ENCODE results near the gene FOXC2. TPM values are rescaled to one million over a fixed set of nuclear protein-coding genes. Genes with fewer than 3 reads are reported as not detected.
A peak's percentile ranks its signal among the peaks of the same experiment; 100 is the strongest.

Gene FOXC2
- 0.41 TPM for total RNA-seq

- FAIRE-seq (no peak), DNase-seq (ENCODE audit: low spot score in 2 of 2) (peak; percentile 65 to 66)
These were observed at the start of gene FOXC2 for GRCh38 chr16:86566601-86566965. TSS of gene FOXC2 (plus strand) at chr16:86566829. CDS start at chr16:86567336, 507 bp downstream.

- DNase-seq (ENCODE audit: low spot score in 2 of 2) (no peak), FAIRE-seq (no peak)
These were observed 49.6 kb upstream of the FOXC2 start for GRCh38 chr16:86517033-86517432.

- FAIRE-seq (no peak), DNase-seq (ENCODE audit: low spot score in 2 of 2) (peak; percentile 79 to 83)
These were observed 48.9 kb upstream of the FOXC2 start for GRCh38 chr16:86517652-86518258.

- no peak for DNase-seq (ENCODE audit: low spot score in 2 of 2)
- FAIRE-seq = no peak
These were observed 47.5 kb upstream of the FOXC2 start for GRCh38 chr16:86519007-86519648.

GRCh38 chr16:86519649-86520316 is 46.8 kb upstream of the FOXC2 start:
- DNase-seq (ENCODE audit: low spot score in 2 of 2) = peak; percentile 65 to 81
- no peak for FAIRE-seq

GRCh38 chr16:86520317-86521210 is 46.1 kb upstream of the FOXC2 start:
- no peak for FAIRE-seq
- no peak for DNase-seq (ENCODE audit: low spot score in 2 of 2)

GRCh38 chr16:86521236-86522197 is 45.1 kb upstream of the FOXC2 start:
- FAIRE-seq (no peak), DNase-seq (ENCODE audit: low spot score in 2 of 2) (no peak)

GRCh38 chr16:86522634-86523033 is 44.0 kb upstream of the FOXC2 start:
- no peak for DNase-seq (ENCODE audit: low spot score in 2 of 2)
- no peak for FAIRE-seq

GRCh38 chr16:86523166-86523740 is 43.4 kb upstream of the FOXC2 start:
- DNase-seq (ENCODE audit: low spot score in 2 of 2) (no peak), FAIRE-seq (no peak)

- FAIRE-seq (no peak), DNase-seq (ENCODE audit: low spot score in 2 of 2) (no peak)
These were observed 42.6 kb upstream of the FOXC2 start for GRCh38 chr16:86524029-86524428.

GRCh38 chr16:86525696-86526095 is 40.9 kb upstream of the FOXC2 start:
- no peak for DNase-seq (ENCODE audit: low spot score in 2 of 2)
- no peak for FAIRE-seq

GRCh38 chr16:86527366-86527765 is 39.3 kb upstream of the FOXC2 start:
- no peak for DNase-seq (ENCODE audit: low spot score in 2 of 2)
- FAIRE-seq = no peak

GRCh38 chr16:86528061-86528929 is 38.3 kb upstream of the FOXC2 start:
- DNase-seq (ENCODE audit: low spot score in 2 of 2) = no peak
- no peak for FAIRE-seq

GRCh38 chr16:86529160-86529559 is 37.5 kb upstream of the FOXC2 start:
- DNase-seq (ENCODE audit: low spot score in 2 of 2) = no peak
- no peak for FAIRE-seq

- DNase-seq (ENCODE audit: low spot score in 2 of 2) (peak; percentile 38 to 62), FAIRE-seq (no peak)
These were observed 36.1 kb upstream of the FOXC2 start for GRCh38 chr16:86530251-86531190.

- DNase-seq (ENCODE audit: low spot score in 2 of 2) = peak; percentile 87
These were observed 35.5 kb upstream of the FOXC2 start for GRCh38 chr16:86531191-86531545.

More at GRCh38 chr16:86531191-86531545, 35.5 kb upstream of the FOXC2 start:
- peak; percentile 10 for FAIRE-seq

All from frontal cortex (tissue), 4 donors.